Stimulated activated CD8-positive, alpha-beta memory T cell treated with anti-CD3 and anti-CD28 coated beads, Interleukin-12 subunit alpha, Interleukin-12 subunit beta, amount 100 ng/mL, for 1 hour (primary cell): ENCODE measurements around the gene NIPBL.
"Not testable (repeated sequence)": the region's sequence is repeated elsewhere in the genome, so short reads cannot be mapped to it uniquely, and the experiment has no call there.

Experiments used
- DNase-seq: peaks from one replicate; pipeline ENCODE4 v3.0.0-alpha.2; 2020; ENCODE audit warnings: low read depth

The NIPBL gene

DNA sequence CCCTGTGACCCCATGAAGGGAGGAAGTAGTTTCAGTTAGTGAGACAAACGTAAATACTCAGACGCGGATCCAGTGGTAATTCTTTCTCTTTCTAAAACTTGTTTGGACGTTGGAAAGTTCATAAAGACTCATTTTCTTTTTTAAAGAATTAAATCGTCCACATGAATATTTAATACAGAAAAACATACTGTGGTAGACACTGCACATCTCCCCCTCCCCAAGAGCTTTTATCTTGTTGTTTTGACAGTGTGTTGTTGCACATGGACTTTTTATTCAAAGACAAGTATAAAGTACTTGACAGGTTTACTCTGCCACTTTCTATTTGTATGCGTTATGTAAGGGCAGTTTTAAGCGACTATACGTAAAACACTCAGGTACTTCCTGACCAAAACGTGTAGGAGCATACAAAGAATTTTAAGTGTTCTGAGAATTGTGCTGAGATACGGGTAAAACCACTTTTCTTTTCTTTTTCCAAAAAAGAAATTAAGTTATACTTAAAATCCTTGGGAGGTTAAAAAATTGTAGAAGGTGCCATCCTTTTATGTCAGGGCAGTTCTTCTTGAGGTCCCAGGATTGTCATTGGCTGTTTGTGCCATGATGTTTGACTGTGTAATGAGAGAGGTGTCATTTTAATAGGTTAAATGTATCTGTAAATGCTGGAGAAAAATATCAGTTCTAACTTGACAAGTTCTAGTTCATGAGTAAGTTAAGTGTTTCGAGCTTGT is 1.3 kb downstream of the NIPBL start:
- no peak for DNase-seq

- DNase-seq: no peak
Observed at GRCh38 chr5:36878392-36879082, 2.0 kb downstream of the NIPBL start.

DNA sequence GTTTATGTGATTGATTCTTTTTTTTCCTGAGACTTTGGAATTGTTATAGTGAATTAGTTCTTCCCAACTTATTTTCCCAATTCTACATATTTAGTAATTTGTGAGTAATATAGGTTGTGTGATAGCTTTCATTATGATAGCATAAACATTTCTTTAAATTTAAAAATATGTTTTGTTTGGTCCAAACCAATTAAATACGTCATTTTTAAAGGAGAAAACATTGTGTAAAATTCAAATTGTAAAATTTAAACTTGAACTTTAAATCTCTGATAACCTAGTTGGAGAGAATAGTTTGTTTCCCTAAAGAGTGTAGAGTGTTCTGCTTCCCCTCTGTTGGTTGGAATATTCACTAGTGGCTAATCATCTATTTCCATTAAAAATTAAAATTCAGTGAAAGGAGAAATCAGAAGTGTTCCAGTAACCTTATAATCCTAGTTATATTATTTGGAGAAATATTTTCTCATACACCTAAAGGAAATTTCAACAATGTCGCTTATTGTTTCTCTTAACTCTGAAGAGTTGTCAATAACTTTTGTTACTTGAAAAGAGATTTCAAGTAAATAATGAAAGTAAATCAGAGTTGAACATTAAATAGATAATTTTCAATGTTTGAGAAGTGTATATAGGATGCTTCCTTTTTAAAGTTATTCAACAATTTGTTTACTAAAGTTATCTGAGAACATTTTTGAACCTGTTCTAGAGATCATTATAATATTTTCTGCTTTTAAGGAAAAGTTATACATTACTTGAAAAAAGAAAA is 2.9 kb downstream of the NIPBL start:
- DNase-seq: no peak

- no peak for DNase-seq
Observed at GRCh38 chr5:36880761-36881160, 4.2 kb downstream of the NIPBL start.

GRCh38 chr5:36881304-36881703 is 4.7 kb downstream of the NIPBL start:
- no peak for DNase-seq

DNA sequence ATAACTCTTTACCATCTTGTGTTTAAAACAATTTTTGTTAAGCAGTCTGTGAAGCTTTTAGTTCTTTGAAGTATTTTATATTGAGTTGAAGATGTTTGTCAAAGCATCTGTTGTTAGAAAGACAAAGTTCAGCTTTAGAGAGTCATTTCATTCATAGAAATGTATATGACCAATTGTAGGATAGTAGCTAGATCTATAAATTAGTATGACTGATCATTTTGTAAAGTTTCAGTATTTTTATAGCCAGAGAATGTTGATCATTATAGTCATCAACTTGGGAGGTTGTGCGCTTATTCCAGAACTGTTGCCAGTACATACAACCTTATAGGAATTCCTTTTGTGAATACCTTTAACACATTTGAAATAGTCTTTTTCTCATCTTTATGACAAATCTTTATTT is 5.2 kb downstream of the NIPBL start:
- DNase-seq: no peak

GRCh38 chr5:36882250-36882649 is 5.7 kb downstream of the NIPBL start:
- DNase-seq: no peak

GRCh38 chr5:36883894-36884462 is 7.4 kb downstream of the NIPBL start:
- DNase-seq: no peak

GRCh38 chr5:36885149-36885548 is 8.6 kb downstream of the NIPBL start:
- no peak for DNase-seq

DNA sequence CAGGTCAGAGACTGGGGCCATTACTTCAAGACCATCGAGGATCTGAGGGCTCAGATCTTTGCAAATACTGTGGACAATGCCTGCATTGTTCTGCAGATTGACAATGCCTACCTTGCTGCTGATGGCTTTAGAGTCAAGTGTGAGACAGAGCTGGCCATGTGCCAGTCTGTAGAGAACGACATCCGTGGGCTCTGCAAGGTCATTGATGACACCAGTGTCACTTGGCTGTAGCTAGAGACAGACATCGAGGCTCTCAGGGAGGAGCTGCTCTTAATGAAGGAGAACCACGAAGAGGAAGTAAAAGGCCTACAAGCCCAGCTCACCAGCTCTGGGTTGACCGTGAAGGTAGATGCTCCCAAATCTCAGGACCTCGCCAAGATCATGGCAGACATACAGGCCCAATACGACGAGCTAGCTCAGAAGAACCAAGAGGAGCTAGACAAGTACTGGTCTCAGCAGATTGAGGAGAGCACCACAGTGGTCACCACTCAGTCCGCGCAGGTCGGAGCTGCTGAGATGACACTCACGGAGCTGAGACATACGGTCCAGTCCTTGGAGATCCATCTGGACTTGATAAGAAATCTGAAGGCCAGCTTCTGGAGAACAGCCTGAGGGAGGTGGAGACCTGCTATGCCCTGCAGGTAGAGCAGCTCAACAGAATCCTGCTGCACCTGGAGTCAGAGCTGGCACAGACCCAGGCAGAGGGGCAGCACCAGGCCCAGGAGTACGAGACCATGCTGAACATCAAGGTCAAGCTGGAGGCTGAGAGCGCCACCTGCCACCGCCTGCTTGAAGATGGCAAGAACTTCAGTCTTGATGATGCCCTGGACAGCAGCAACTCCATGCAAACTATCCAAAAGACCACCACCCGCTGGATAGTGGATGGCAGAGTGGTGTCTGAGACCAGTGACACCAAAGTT is 9.3 kb downstream of the NIPBL start:
- no peak for DNase-seq

GRCh38 chr5:36886791-36887190 is 10.2 kb downstream of the NIPBL start:
- DNase-seq: no peak

- DNase-seq: no peak
Observed at GRCh38 chr5:36887532-36887931, 11.0 kb downstream of the NIPBL start.

GRCh38 chr5:36888303-36888702 is 11.7 kb downstream of the NIPBL start:
- DNase-seq: no peak

- no peak for DNase-seq
Observed at GRCh38 chr5:36889264-36889663, 12.7 kb downstream of the NIPBL start.

- no peak for DNase-seq
Observed at GRCh38 chr5:36891266-36891665, 14.7 kb downstream of the NIPBL start.

GRCh38 chr5:36892085-36892830 is 15.7 kb downstream of the NIPBL start:
- DNase-seq: not testable (repeated sequence)

GRCh38 chr5:36894954-36895353 is 18.4 kb downstream of the NIPBL start:
- DNase-seq: no peak

DNA sequence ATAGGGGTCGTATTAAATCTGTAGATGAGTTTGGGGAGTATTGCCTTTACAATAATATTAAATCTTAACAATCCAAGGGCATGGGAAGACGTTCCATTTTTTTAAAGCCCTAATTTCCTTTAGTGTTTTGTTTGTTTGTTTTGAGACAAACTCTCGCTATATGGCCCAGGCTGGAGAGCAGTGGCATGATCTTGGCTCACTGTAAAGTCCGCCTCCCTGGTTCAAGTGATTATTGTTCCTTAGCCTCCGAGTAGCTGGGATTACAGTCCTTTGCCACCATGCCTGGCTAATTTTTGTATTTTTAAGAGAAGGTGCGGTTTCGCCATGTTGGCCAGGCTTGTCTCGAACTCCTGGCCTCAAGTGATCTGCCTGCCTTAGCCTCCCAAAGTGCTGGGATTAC is 19.9 kb downstream of the NIPBL start:
- no peak for DNase-seq

- DNase-seq: no peak
Observed at GRCh38 chr5:36897616-36898015, 21.0 kb downstream of the NIPBL start.

DNA sequence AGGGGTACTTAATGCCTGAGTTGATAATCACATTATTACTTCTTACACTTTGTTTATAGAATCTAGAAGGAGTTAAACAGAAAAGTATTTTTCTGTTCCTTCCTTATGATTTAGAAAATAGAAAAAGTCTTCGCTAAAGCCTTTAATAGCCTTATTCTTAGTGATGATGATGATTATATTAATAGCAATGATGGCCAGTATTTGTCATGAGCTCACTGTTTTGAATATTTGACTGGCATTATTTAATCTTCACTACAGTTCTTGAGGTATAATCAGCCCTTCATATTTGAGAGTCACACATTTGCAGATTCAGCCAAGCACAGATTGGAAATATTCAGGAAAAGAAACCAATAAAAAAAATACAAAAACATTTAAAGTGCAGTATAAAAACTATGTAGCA is 23.3 kb downstream of the NIPBL start:
- no peak for DNase-seq

DNA sequence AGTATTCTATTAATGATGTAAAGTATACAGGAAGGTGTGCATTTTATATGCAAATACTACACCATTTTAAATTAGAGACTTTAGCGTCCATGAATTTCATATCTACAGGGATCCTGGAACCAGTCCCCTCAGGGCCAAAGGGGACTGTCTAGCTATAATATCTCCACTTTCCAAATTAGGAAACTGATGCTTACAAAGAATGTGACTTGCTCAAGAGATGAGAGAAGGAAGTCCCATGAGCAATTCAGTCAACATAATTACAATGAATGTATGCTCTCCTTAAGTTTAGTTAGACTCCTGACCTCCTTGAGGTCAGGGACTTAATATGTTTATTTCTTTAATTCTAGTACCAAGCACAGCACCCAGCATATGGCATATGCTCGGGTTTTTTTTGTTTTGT is 23.7 kb downstream of the NIPBL start:
- DNase-seq: no peak
